HG03175 (cell line): ENCODE measurements around the gene NIM1K.
"Not testable (repeated sequence)": the region's sequence is repeated elsewhere in the genome, so short reads cannot be mapped to it uniquely, and the experiment has no call there.

ENCODE experiments used
- ATAC-seq: cut with Tn5 transposase; IDR thresholded peaks from one replicate; pipeline ENCODE4 v1.9.1; 2021; ENCODE audit warnings: mild to moderate bottlenecking, moderate library complexity; ENCODE audit not compliant: unreplicated experiment

The NIM1K gene

DNA sequence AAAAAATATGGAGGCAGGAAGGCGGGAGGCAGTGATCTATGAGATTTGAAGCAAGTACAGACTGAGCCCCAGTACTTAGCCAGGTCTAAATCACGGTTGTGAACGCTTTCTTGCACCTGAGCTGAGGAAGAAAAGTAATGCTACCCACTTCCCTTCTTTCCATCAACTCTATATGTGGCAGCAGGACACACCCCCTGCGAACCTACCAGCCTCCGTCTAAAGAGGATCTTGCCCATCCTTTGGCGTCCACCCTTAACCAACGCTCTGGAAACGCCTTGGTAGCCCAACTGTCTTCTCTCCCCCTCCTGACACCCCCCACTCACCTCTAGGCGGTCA lies 120.6 kb downstream of the NIM1K start:
- peak; percentile 2 for ATAC-seq

GRCh38 chr5:43313035-43313853 lies 121.2 kb downstream of the NIM1K start, which contains the start of gene HMGCS1:
Gene HMGCS1 (minus strand): TSS chr5:43313412. CDS start chr5:43298965, 14,447 bp downstream.
- ATAC-seq: peak; percentile 94

DNA sequence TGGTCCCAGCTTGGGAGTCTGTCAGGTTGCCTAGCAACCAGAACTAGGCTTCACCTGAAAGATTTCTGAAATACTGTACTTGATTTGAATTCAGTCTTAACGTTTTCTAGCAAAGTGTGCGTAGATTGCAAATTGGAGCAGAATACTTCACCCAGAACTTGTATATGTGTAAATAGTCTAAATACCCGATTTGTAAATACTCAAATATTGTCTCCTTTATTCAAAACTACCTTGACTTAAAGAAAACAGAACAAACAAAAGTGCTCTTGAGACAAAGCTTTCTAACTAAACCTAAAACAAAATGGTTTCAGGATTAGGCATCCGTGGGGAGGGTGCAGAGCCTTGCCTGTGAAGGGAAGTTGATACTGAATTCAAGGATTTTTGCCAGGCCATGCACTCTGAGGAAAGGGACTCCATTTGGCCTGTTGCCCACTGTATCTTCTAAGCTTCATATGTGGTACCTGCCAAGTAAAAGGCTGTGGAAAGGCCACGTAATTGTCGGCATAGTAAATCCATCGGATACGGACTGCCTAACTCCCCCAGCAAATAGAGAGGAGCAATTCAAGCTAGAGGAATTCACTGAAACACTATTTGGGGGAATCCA lies 121.9 kb downstream of the NIM1K start:
- no peak for ATAC-seq

DNA sequence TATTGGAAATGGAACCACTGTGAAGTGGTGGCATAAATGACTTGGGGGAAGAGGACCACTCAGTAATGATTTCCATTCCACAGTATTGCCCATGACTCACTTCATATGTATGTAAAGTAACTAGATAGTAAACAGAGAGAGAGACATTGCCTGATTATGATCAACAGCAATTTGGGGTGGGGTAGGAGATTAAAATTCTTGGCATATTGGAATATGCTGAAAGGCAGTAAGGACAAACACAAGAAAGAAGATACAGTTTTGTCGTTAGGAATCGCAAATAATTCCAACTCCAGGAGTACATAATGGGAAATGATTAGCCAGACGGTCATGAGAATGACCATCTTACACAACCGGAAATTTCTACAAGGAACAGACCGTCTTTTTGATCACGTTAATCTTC lies 122.7 kb downstream of the NIM1K start:
- ATAC-seq: no peak

GRCh38 chr5:43315263-43315662 lies 123.2 kb downstream of the NIM1K start:
- ATAC-seq: no peak

DNA sequence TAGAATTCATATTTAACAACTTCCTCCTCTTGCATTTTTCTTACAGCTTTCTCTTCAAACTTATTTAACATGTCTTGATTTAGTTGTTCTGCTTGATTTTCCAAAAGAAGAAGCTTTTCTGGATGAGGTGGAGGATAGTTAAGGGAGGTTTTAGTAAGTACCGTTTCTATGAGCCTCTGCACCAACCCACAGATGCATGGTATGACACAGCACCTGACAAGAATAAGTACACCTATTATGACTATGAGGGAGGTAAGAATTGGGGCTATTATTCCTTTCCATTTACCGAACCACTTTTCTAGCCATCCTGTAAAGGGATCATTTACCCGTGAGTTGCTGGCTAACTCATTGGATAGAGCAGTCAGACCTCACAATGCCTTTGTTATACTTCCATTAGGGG lies 123.7 kb downstream of the NIM1K start:
- ATAC-seq: no peak

DNA sequence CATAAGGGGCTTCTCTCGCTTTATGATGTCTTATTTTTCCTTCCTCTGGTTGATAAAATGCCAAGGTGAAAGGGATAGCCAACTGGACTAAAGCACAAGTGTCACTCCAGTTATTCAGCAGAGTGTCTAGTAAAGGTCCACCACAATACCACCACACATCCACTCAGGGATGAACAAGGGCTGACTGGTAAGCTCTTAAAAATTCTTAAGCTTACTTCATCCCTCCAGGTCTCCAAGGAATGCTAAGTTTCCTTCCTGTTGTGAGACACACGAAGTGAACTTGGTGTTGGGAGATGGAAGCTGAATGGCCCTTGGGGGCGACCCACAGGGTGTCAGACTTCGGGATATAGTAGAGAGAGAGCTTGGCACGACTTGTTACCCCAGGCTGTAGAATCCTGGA lies 124.4 kb downstream of the NIM1K start:
- ATAC-seq: no peak

GRCh38 chr5:43320846-43321245 lies 128.8 kb downstream of the NIM1K start:
- no peak for ATAC-seq

GRCh38 chr5:43323488-43323887 lies 131.5 kb downstream of the NIM1K start:
- not testable (repeated sequence) for ATAC-seq

DNA sequence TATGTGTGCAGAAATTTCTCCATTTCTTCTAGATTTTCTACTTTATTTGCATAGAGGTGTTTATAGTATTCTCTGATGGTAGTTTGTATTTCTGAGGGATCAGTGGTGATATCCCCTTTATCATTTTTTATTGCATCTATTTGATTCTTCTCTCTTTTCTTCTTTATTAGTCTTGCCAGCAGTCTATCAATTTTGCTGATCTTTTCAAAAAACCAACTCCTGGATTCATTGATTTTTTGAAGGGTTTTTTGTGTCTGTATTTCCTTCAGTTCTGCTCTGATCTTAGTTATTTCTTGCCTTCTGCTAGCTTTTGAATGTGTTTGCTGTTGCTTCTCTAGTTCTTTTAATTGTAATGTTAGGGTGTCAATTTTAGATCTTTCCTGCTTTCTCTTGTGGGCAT lies 133.6 kb downstream of the NIM1K start:
- ATAC-seq: not testable (repeated sequence)
